Measurements from ENCODE around the gene BRI3.

DNA sequence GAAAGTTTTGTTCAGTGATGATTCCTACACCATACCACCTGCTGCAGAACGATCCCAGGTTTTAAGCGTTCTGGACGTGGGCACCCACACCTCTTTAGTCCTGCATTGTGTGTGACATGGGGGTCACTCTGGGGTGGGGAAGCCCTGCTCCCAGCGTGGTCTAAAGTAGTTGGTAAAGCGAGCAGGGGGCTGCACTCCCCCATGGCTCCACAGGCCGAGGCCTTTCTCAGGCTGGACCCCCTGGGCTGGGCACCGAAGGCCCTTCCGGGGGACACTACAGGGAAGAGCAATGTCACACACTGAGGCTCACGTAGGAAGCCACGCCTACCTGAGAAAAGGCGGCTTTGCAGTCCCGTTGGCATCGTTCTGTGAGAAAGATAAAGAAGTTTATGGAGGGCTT, 12.3 kb downstream of the BRI3 start:
- TF ChIP-seq YY1 (IDR thresholded peaks at IDR 0.05; ENCODE audit: insufficient read depth, insufficient read length) (no peak), ZNF274 (IDR thresholded peaks at IDR 0.05; ENCODE audit: low read depth, low read length) (no peak), SUZ12 (IDR thresholded peaks at IDR 0.05; ENCODE audit: extremely low read depth, insufficient read depth, insufficient read length) (no peak)

Measured in NT2/D1 (cell line).